PC-3 (cell line): Measurements from ENCODE around the gene OR2J1.

Experiments used
- CTCF ChIP-seq: fragments of 300-600 bp; sonication (generic); conservative IDR thresholded peaks from 2 replicates; pipeline ENCODE4 v1.5.1; 2017; ENCODE audit warnings: antibody characterized with exemption, low read depth, mild to moderate bottlenecking, low read length
- EZH2 ChIP-seq: fragments of 300-600 bp; sonication (generic); IDR thresholded peaks from one replicate; pipeline ENCODE4 v1.6.1; 2017; ENCODE audit warnings: antibody characterized with exemption, mild to moderate bottlenecking, low read length; ENCODE audit not compliant: unreplicated experiment

DNA sequence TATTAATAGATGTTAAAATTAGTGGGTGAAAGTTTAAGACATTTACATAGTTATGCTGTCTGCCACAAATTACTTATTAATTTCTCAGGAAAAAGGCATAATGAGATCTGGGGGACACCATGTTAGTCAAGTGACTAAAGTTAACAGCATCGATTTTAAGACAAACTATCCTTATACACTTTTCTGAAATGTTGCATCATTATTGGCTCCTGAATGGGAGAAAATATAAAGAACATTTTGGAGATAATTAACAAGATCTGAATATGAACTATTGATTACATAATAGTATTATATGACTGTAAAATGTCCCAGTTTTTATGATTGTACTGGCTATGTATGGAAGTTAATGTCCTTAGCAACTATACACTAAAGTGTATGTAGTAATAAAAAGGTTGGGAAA is 20.1 kb upstream of the OR2J1 start:
- TF ChIP-seq CTCF (no peak), EZH2 (no peak)
